NCI-H1105 (cell line): ENCODE results near the gene MPL.
"Not testable (repeated sequence)": the region's sequence is repeated elsewhere in the genome, so short reads cannot be mapped to it uniquely, and the experiment has no call there.

Source experiments
- DNase-seq: peaks from one replicate; lab custom pipeline; 2025; lab: John Stamatoyannopoulos, UW

MPL gene

DNA sequence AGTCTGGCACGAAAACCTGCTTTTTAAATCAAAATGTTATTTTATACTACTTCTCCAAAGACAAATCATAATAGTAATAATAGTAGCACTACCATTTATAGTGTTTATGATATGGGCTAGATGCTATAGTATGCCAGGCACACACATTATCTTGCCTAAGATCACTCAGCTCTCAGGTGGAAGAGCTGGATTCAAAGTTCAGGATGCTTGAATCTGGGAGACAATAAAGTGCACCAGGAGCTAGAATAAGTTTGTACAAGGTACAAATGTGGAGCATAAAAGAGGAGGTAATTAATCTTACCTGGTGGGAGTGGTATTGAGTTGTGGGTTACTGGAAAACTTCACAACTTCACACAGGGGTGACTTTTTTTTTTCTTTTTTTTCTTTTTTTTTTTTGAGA is 40.2 kb downstream of the MPL start:
- no peak for DNase-seq

DNA sequence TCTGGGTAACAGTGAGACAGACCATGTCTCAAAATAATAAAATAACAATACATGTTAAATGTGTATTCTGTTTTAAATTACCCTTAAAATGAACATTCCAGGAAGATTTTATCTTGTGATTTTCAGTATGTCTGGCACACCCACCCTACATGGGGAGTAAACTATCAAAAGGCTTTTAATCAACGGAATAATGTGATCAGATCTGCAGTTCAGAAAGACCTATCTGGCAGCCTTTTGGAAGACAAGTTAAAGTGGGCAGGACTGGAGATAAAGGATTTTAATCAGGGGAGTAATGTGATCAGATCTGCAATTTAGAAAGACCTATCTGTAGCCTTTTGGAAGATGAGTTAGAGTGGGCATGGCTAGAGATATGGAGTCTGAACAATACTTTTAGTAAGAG is 41.9 kb downstream of the MPL start:
- DNase-seq, result no peak

DNA sequence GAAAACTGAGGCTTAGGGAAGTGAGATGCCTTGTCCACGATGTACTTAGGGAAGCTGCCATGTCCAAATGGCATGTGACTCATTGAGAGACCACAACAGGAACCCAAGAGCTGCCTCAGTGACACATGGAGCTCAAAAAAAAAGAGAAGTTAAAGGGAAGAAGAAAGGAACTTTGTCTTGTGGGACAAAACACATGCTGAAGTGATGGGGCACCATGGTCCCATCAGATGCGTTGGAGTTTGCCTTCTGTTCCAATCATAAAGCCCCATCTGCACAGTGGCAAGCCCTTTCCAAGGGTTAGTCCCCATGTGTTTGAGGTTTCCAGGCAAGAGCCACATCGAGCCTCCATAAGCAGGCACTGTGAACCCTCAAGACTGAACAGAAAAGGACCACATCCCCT is 44.0 kb downstream of the MPL start:
- no peak for DNase-seq

DNA sequence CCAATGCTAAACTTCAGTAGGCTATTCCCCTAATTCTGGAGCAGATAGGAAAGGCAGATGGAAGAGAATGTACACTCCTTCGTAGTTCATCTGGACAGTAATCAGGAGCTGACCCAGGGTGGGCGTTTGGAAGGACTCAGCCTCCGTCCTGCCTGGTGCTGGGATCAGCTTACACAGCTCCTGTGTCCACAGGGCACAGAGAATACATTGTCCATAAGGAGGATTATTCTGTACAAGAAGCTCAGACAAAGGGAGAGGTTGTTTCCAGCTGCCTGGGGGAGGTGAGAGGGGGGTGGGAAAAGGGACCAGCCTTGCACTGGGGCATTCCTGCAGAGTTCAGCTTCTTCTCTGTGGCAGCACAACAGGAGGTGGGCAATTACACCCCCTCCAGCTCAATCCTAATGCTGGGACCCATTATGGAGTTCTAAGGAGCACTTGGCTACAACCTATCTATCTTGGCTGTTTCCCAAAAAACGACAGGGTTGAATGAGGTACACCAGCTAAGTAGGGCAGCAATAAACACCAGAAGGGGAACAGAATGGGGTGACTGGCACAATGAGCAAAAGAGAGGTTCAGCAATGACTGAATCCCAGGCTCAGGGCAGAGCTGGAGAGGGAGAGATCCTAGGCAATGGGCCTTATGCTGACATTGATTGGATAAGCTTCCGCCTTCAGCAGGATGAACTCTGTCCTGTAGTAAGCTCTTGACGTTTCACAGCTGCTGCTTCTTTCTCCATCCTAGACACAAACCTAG is 44.6 kb downstream of the MPL start:
- no peak for DNase-seq

DNA sequence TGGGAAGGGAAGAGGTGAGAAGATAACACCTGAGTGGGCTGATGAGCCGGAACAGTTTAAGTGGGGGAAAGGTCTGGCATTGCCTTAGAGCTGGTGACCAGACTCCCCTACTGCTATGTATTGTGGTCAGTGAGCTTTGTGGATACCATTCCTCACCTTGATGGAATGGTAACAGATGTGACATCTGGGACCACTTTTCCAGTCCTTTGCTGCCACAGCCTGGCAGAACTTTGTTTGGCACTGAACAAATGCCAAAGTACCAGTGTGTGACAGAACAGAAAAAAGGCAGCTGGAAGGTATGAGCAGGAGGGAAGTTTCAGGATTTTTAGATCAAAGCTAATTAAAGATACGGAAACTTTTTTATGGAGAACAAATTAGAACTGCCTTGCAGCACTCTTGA is 45.8 kb downstream of the MPL start:
- no peak for DNase-seq

DNA sequence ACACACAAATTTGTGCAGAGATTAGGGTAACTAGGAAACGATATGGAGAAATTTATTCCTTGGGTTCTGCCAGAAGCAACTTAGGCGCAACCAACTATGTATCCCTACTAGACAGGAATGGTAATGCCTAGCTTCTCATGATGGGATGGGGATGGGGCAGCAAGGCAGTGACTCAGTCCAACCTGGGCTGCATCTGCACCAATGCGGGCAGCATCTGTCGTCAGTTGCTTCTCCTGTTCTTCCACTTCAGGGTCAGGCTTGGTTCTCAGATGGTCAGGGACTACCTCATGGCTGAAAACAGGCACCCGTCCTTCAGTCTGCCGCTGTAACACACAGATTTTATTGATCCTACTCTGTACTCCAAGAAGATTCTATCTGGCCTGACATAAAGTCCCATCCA is 49.1 kb downstream of the MPL start:
- no peak for DNase-seq

DNA sequence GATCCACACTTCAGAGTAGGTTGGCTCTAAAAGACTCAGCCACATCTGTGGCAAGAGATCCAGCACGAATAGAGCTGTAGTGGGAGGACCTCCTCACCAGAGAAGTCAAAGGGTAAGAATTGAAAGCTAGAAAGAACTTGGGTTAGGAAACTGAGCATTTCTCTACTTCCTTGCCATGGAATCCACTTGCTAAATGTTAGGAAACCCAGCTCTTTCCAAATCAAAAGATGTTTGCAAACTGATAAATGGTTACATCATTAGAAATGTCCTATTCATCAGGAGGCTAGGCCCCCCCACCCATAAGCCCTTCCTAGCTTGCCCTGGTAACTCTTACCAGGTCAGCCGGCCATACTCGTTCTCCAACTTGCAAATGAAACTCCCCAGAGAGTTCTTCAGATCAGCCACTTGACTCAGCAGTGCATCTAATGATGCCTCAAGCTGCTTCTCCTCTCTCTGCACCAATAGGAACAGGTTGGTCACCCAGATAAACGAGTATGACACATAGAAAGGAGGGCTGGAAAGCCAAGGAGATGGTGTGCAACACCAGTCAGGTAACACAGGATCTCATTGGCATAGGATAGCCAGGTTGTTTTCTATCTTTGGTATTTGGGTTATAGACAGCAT is 50.5 kb downstream of the MPL start:
- DNase-seq, result no peak

DNA sequence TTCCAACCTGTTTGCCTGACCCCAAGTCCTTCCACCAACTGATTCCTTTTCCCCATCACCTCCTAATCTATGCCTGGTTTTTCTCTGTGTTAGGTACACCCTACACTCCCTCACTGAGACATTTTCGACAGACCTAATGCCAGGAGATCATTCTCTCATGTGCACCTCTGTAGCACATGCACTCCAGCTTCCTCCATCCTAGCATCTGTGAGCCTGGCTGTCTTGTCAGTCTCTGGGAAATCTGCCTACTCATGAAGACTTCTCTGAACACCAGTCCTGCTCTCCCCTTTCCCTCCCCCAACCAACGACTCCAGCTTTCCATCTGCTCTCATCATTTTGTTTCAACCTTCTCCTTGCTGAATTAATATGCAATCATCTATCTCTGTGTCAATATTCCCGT is 51.0 kb downstream of the MPL start:
- no peak for DNase-seq

DNA sequence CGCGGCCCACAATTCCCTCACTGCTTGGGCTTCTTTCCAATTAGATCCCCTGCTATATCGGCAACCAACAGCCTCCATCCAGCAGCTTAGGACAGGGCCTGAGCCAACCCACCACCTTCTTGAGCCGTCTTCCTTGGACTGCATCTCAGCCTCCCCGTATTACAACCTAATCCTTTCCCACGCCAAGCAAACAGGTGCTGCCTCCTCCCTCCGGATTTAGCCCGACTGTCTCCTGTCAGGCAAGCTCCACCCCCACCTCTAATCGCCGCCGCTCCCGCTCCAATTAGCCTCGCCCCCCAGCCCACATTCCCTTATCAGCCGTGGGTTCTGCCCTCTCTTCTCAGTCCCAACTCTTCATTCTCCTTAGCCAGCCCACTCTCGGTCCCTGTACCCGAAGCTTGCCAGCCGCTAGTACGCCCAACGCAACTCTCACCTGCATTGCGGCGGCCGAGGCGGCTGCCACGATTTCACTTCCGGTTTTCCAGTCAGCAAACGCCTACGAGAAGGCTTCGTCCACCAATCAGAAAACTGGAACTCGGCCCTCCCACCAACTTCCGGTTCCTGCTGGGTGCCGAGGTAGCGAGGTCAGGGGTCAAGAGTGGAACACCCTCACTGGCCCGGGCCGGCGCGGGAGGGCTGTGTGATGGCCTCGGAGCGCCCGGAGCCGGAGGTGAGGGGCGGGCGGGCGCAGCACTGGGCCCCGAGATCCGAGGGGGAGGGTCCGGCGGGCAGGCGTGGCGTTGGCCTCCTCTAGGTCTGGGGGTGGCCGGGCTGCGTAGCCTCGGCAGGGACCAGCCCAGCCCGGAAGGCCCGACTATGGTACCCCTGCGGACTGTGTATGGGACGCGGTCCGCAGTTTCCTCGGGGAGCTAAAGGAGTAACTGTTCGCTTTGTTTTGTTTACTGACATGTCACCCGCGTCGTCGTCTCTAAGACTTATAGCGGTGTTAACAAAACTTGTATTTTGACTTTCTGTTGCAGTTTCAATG is 52.0 kb downstream of the MPL start, which contains the start of the genes MED8 and SZT2:
MED8 (minus strand) TSS at position 475 of the 988 bp plus-strand sequence; CDS start at position 439, 36 bp downstream.
SZT2 (plus strand) TSS at position 574 of the 988 bp plus-strand sequence; CDS start at position 644, 70 bp downstream.
- peak; percentile 93 for DNase-seq

DNA sequence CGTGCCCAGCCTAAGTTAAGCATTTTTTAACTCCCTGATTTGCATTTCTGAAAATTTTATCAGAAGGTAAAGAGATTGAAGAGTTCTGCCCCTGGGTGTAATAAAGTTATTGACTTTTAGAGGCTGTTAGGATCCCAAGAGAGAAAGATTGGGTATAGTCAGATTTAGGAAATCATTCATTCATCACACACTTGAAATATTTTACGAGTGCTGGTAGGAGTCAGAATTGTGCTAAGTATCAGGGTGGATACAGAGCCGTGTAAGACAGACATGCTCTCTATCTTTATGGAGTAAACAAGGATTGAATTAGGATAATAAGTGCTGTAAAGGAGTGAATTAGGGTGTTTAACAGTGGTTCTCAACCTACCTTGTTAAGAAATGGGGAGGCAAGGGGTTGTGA is 55.1 kb downstream of the MPL start:
- no peak for DNase-seq

DNA sequence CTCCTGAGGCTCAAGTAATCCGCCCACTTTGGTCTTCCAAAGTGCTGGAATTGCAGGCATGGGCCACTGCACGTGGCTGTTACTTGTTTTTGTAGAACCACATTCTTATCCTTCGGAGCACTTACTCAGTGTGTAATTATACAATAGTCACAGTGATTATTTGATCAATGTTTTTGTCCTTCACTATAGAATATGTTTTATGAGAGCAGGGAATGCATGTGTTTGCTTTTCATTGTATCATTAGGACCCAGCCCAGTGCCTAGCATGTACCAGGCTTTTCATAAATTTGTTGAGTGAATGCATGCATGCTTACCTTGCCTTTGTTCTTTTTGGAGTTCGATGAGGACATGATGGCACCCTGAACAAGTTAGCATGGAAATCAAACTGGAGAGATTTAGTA is 57.9 kb downstream of the MPL start:
- no peak for DNase-seq

DNA sequence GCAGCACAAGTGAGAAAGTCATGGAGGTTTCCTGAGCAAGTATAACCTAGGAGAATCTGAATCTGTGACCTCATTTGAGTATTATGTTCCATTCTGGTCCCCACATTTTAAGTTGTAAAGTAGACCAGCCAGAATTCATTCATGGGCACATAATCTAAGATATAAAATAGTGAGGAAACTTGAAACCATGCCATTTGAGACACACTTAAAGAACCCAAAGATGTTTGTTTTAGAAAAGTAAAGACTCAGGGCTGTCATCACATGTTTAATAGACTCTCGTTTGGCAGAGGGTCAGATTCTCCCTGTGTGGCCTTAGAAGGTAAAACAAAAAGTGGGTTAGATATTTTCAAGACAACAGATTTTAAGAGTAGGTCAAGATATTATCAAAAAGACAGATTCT is 58.4 kb downstream of the MPL start:
- DNase-seq, result no peak

DNA sequence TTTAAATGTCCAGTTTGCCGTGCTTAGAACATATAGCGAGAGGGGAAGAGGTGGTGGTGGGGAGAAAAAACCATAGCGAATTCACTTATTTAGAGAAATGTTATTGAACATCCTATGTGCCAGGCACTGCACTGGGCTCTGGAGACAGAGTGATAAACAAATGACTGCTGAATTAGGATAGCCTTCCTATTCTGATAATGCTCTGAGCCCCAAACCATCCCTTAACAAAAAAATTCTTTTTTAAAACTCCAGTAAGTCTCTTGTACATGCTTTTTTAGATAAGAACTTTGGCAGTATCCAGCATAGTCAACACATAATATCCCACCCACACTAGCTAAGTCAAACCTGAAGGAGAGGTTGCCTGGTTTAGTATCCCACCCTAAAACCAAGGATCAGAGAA is 60.6 kb downstream of the MPL start:
- DNase-seq, result no peak

DNA sequence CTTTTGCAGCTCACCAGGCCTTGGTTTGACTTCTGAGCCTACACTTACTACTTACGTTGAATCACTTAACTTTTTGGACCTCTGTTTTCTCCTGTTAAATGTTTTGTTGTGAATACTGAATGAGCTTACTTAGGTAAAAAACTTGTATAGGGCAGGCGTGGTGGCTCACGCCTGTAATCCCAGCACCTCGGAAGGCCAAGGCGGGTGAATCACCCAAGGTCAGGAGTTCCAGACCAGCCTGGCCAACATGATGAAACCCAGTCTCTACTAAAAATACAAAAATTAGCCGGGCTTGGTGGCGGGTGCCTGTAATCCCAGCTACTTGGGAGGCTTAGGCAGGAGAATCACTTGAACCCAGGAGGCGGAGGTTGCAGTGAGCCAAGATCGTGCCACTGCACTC is 62.8 kb downstream of the MPL start:
- not testable (repeated sequence) for DNase-seq

DNA sequence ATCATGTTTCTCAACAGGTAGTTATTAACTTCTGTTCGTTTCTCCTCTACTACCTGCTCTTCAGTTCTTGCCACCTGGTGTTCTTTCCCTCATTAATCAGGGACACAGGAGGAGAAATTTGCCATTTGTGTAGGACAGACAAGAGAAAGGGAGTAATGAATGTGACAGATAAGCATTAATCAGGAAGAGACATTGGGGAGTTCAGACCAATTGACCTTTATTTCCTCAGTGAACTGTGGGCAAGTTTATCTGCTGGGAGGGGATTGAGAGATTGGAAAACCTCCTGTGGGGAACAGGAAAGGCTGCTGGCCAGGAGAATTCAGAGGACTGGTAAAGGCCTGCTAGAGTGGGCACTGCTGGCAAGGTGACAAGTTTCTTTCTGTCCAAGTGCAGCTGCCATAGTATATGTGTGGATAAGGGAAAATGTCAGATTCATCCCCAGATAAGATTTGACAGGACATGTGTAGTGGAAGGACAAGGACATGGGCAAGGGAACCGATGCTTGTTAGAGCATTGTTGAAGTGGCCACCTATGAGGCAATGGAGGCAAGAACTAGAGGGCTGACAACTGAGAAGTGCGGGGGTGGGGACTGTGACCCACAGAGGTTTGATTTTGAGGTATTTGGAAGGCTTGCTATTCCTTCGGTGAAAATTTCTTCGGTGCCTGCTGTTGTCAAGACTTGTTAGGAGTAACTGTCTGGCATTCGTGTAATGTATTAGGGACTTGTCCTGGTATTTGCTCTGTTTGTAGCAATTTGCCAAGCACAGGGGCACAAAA is 64.7 kb downstream of the MPL start:
- no peak for DNase-seq
